ENCODE data around the gene SVOPL.
A peak's percentile ranks its signal among the peaks of the same experiment; 100 is the strongest.

Gene SVOPL

DNA sequence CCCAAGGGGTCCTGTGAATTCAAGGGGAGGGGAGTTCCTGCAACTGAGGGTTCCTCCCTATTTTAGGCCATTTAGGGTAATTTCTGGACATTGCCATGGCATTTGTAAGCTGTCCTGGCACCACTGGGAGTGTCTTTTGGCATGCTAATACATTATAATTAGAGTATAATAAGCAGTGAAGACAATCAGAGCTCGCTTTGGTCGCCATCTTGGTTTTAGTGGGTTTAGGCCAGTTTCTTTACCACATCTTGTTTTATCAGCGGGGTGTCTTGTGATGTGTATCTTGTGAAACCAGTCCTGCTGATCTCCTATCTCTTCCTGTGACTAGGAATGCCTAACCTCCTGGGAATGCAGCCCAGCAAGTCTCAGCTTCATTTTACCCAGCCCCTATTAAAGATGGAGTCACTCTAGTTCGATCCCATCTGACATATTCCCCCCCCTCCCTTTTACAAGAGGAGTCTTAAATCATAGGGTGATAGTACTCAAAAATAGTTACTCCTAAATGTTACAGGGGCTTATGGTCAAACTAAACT, 43.2 kb downstream of the SVOPL start:
- DNase-seq, result no peak

DNA sequence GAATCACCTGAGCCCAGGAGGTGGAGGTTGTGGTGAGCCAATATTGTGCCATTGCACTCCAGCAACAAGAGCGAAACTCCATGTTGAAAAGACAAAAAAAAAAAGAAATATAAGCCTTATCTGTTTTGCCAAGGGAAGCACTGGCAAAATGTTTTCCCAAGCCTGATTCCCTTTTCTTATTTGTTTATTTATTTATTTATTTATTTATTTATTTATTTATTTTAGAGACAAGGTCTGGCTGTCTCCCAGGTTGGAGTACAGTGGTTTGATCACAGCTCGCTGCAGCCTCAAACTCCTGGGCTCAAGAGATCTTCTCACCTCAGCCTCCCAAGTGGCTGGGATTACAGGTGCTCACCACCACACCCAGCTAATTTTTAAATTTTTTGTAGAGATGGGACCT, 44.2 kb downstream of the SVOPL start:
- DNase-seq, result no peak

DNA sequence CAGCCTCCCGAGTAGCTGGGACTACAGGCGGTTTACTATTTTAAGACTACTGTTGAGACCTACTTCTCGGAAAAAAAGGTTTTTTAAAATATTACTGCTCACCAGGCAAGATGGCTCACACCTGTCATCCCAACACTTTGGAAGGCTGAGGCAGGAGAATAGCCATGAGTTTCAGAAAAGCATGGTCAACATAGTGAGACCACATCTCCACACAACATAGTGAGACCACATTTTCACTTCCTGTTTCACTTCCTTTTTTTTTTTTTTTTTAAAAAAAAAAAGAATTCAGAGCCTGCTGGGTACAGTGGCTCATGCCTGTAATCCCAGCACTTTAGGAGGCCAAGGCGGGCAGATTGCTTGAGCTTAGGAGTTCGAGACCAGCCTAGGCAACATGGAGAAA, 46.5 kb downstream of the SVOPL start:
- no peak for DNase-seq

DNA sequence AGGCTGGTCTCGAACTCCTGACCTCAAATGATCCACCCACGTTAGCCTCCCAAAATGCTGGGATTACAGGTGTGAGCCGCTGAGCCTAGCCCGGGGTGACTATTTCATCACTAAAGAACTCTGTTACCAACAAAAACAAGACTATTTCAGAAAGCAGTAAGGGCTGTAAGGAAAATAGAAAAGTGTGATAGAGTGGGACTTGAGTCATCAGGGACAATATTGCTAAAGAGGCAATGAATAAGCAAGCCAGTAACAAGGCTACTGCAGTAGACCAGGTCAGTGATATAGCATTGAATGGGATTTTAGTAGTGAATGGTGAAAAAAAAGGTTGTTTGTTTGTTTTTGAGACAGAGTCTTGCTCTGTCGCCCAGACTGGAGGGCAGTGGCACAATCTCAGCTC, 51.7 kb downstream of the SVOPL start:
- DNase-seq, result no peak

DNA sequence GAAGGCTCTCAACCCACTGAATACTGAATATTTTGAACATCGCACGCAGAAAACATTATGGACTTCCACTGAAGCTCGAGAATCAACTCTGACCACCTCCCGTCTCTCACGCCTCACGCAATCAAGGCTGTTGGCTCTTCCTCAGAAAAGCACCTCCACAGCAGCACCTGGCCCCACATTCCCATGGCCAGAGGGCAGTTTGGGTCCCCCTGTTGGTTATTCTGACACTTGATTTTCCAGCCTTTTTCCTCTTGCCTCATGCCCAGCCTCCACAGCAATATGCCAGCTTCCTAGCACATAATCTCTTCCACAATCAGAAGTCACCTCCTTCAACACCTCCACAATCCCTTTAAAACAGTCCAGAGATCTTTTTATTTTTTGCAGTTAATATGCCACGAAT, 55.9 kb downstream of the SVOPL start:
- DNase-seq, result no peak

DNA sequence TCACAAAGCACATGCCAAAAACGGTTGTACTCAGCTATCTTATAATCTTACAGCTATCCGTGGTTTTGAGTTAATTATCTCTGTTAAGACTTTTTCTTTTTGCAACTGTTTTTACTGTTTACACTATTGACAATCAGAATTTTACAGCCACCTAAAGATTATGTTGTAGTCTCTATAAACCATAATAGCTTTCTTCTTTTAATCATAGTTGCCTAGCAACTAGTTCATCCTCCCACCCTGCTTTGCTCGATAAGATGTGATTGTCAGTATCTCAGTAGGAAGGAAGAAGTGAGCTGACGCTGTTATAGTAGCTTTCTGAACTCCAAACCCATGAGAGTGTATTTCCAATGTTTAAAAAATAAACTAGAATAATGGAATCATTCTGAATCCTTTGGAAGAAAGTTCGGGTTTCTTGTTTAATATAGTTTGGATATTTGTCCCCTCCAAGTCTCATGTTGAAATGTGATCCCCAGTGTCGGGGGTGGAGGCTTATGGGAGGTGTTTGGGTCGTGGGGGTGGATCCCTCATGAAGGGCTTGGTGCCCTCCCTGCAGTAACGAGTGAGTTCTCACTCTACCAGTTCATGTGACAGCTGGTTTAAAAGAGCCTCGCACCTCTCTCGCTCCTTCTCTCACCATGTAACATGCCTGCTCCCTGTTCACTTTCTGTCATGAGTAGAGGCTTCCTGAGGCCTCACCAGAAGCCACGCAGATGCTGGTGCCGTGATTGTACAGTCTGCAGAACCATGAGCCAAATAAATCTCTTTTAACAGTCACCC, 68.1 kb downstream of the SVOPL start:
- peak in 1 of 3 experiments; percentile 17 for DNase-seq

DNA sequence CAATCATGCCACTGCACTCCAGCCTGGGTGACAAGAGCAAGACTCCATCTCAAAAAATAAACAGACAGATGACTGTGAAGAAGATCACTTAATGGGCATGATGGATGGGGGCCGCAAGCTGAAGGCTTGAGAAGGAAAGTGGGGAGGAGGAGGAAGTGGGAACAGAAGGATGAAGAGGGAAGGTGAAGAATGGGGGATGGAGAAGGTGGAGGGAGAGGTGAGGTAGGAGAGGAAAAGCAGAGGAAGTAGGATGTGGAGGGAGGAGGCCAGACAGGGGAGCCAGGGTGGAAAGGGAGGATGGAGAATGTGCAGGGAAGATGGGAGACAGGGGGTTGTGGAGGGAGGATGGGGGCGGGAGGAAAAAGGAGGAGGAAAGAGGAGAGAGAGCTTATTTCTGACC, 68.8 kb downstream of the SVOPL start:
- DNase-seq, result no peak

DNA sequence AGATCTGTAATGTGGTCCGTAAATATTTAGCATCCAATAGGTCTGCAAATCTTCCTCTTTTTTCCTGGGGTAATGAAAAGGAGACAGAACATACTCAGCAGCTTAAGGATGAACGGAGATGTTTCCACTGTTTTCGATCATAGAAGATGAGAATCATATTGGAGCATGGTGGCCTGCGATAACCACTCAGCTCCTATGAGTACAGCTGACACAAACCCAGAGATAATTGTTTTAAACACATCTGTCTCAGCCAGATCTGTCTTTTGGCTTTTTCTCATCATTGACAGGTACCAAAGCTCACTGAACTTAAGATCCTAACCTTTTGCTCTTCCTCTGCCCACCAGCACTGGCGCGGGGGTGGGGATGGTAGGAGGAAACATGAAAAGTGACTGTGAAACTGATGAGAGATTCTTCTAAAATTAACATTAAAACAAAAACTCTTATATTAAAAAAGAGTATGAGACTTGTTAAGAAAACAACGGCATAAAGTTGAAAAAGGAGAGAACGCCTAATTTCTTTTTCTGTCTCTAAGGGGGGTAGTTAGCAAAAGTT, 71.0 kb downstream of the SVOPL start:
- DNase-seq, result no peak

DNA sequence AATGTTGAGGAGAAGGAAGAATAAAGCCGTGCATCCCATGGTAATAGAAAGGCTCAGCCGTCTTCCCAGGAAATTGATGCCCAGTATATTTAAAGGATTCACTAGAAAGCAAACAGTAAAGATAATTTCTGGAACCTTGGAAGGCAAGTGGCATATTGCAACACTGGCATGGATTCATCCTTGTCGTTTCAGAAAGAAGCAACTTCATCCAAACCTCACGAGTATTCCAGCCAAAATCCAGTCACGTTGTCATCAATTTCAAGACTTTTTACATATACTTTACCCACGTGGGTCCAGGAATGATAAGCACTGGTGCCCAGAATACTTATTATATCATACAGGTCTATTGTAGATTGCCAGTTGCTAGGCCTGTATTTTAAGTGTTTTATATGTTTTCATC, 73.8 kb downstream of the SVOPL start:
- DNase-seq, result no peak

DNA sequence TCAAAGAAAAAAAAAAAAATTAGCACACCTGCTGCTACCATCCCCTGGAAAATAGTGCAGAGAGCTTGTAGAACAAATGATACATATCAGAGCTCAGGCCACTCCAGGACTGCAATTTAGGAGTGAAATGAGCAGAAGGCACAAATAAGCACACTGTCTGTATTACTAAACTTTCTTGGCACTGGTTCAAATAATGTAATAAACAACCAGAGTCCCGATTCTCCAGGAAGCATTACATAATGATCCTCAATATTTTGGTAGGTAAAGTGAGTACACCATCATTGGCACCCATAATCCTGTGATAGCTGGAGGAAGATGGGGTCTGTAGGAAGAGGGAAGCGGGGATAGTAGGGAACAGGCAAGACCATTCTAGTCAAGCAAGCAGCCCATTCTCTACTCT, 74.3 kb downstream of the SVOPL start:
- no peak for DNase-seq

DNA sequence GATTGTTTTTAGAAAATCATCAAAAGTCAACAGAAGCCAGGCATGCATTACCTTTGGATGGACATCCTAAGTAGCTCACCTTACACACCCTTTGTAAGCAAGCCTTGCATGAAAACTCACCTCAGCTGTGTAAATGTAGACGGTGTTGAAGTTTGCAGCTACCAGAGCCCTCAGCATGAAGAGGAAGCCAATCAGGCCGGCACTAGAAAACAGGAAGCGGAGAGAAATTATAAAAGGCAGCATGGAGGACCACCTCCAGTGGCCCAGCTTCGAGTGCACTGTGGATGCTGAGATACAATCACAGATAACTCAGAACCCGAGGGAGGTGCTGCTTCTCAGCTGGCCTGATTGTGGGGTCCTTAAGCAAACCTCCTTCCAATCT, 75.3 kb downstream of the SVOPL start:
- peak in 2 of 3 experiments; percentile 23 to 81 for DNase-seq

DNA sequence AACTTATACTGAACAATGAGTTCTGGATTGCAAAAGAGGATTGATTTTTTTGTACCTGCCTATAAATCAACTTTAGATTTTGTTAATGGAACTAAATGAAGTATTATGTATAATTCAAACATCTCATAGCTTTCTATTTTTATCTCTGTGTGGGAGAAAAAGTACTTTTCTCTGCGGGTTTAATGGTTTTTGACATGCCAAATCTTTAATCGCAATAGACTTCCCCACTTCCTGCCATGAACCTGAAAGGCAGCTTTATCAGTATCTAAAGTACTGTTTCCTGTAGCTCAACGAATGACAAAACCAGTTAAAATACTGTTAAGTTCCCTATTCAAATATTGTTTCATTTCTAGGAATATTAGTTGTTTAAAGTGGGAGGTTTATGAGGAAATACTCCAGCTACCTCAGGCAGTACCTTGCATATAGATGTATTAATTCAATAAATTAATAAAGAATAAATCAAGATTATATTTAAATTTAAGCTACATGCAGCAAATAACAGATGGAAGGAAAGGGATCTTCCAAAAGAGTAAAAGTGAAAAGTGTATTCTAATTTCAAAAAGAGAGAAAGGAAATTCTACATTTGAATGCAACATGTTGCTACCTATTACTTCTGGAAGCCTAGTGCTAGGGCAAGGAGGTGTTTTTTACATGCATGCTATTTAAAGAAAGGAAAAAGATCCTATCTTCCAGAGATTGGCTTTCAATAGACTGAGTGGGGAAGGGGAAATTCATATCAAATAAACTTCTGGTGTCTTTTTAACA, 75.9 kb downstream of the SVOPL start:
- DNase-seq, result no peak

DNA sequence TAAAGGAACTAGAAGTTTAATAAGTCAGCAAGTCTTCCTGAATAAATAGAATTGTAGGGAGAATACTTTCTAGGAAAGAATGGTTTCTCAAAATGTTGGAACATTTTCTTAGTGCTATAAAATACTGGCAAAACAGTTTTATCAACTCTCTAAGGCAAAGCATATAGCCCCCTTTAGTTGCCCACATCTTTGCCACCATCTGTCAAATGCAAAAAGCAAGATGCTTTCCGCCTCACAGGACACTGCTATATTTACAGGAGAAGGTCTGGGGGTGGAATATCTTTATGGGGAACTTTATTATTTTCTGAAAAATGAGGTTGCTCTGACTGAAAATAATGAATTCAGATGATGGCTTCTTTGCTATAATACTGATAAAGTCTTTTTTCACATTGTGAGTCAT, 78.3 kb downstream of the SVOPL start:
- no peak for DNase-seq

DNA sequence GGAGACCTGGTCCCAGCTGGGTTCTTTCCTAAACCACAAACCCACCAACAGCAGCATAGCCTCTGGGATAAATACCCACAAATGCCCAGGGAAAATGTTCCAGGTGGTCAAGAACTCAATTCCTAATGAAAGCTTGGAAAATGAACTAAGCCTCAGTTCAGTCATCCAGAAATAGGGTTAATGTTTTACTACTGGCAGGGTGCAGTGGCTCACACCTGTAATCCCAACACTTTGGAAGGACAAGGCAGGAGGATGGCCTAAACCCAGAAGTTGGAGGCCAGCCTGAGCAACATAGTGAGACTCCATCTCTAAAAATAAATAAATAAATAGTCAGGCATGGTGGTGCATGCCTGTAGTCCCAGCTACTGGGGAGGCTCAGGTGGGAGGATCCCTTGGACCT, 82.2 kb downstream of the SVOPL start:
- no peak for DNase-seq

DNA sequence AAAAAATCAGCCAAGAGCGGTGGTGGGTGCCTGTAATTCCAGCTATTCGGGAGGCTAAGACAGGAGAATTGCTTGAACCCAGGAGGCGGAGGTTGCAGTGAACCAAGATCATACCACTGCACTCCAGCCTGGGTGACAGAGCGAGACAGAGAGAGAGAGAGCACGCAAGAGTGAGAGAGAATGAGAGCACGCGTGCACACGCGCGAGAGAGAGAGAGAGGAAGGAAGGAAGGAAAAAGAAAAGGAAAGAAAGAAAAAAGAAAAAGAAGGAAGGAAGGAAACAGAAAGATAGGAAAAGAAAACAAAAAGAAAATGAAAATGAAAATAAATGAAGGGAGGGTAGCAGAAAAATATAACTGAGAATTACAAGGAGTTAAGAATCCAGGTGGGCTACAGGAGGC, 82.7 kb downstream of the SVOPL start:
- DNase-seq, result no peak

DNA sequence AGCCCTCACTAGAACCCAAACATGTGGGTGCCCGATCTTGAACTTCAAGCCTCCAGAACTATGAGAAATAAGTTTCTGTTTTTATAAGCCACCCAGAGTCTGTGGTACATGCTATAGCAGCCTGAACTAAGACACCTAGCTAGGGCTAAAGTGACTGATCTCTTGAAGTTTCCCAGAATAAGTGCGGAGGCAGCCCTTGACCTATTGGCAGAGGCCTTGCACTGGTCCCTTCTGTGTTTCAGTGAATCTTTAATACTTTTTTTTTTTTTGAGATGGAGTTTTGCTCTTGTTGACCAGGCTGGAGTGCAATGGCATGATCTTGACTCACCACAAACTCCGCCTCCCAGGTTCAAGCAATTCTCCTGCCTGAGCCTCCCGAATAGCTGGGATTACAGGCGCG, 85.1 kb downstream of the SVOPL start:
- DNase-seq, result no peak

DNA sequence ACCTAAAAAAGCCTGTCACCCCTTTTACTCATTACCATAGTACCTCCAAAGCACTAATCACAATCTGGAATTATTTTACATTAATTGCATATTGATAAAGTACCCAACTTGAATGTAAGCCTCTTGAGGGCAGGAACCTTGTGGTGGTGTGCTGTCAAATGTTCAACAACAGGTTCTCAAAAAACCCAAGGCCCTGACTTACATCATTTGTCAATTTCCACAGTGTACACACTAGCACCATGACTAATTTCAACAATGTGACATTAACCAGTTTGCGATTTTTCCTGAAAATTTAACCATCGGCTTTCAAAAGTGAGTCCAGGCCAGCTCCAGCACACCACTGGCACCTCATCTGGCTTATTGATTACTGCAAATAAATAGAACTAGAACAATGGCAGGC, 87.5 kb downstream of the SVOPL start:
- no peak for DNase-seq

DNA sequence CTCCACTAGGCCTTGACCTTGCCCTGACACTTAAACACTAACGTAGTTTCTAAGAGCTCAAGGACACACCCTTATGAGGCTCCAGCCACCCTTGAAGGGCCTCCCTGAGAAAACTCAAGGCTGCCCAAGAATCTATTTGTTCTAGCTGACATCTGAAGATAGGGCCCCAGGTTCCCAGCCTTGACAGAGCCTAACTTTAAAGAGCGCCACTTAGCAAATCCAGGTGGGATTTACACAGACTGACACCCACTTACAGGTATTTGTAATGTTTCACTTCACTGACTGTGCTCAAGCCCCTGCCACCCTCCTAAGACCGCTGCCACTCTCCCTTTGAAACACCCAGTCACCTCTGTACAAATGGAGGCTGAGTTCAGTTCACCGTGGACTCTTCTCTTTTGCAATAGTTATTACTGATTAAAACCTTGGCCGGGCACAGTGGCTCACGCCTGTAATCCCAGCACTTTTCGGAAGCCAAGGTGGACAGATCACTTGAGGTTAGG, 90.4 kb downstream of the SVOPL start:
- DNase-seq, result no peak

DNA sequence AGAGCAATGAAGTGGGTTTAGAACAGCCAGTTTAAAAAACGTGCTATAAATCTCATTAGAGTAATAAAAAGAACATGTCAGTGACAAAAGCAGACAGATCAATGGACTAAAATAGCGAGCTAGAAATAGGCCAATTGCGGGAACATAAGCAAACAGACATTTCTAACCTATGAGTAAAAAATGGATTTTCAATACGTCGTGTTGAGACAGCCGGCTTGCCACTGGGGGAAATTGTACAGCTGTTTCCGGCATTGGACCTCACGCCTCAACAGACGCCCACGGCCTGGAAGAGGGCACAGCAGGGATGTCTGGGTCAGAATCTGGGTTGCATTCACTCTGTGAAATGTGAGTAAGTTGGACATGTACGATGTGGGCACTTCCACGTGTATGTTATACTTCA, 92.9 kb downstream of the SVOPL start:
- peak in 1 of 3 experiments; percentile 21 for DNase-seq

DNA sequence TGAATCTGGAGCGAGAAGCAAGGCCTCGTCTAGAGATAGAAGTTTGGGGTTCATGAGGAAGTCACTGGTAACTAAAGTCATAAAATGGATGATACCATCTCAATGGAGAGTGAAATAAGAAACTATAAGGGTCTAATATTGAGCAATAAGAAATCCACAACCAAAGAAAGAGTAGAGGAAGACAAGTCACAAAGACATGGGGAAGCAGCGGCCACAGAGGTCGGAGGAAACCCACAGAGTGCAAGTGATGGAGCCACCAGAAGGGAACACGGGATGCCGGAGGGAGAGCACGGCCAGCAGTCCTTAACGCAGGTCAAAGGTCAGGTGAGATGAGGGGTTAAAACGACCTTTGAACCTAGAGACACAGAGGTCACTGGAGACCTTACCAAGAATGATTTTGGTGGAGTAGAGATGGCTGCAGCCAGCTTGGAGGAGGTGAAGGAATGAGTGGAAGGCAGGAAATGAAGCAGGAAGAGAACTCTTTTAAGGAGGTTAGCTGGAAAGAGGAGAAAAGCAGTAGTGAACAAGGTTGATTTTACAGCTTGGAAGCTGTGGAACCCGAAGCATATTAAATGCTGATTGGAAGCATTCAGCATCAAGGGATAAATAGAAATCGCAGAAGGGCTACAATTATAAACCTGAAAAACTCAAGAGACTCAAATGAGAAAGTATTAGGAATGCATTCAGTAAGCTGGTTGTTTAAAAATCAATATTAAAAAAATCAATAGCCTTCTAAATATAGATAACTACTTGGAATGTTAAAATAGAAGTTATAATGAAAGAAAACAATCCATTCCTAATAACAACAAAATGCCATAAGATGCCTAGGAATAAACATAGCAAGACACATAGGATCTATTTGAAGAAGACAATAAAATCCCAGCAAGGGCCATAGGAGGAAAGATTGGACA, 93.7 kb downstream of the SVOPL start:
- no peak for DNase-seq

DNA sequence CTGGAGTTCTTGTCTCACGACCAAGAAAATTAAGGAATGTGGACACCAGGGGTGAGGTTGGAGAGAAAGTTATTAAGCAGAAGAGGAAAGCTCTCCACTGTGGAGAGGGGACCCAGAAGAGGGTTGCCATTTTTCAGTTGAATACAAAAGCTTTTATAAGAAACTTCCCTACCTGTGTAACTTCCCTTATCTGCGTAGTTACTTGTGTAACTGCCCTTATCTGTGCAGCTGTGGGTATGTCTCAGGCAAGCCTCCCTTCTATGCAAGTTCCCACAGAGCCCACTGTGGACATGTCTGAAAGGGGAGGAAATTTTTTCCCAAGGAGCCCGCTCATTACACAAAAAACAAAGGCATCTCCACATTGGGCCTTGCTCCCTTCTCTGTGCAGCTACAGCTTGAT, 94.9 kb downstream of the SVOPL start:
- DNase-seq, result peak in 1 of 3 experiments; percentile 8

DNA sequence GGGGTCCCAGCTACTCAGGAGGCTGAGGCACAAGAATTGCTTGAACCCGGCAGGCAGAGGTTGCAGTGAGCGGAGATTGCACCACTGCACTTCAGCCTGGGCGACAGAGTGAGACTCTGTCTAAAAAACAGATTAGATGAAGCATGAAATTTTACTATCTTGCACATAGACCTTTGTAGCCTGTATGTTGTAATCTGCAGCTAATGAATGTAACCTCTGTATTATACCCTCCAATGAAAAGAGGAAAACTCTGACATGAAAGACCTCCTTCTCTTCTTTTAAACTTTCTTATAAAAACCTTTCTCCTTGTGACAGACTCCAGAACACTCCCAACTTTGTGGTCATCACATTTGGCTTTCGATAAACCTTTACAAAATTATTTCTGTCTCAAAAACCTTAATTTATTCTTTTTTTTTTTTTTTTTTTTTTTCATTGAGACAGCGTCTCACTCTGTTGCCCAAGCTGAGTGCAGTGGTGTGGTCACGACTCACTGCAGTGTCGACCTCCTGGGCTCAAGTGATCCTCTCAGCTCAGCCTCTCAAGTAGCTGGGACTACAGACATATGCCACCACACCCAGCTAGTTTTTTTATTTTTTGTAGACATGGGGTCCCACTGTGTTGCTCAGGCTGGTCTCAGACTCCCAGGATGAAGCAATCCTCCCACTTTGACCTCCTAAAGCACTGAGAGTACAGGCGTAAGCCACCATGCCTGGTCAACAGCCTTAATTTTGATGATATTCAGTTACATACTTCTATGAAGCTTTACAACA, 97.4 kb downstream of the SVOPL start:
- DNase-seq, result no peak

Data from NCI-H1417 (cell line).